ENCODE data around the gene CLINT1. TPM values are rescaled to one million over a fixed set of nuclear protein-coding genes. Genes with fewer than 3 reads are reported as not detected.

Gene CLINT1
- total and polyA plus RNA-seq, 2 experiments from 2014 or later = 71.7 to 101 TPM

DNA sequence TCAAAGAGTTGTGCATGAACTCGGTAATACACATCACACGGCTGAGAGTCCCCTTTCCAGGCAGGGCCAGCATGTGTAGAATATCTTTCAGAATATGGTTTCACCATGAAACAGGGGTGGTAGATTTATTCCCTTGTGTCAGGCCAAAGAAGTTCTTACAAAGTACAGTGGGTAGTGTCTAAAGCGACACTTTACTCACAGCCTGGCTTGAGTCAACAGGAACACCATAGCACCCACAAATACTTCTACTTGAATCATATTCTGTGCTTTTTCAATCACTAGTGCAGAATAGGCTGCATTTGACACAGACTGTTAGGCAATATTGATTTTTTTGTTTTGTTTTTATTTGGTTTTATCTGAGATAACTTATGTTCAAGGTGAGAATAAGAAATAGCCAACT lies 102.8 kb downstream of the CLINT1 start:
- no peaks in the 10 kb centered on the region for H3K27me3 ChIP-seq (ENCODE audit: insufficient read depth)
- H3K79me2 ChIP-seq (replicated peaks; ENCODE audit: insufficient read depth) = no peaks in the 10 kb centered on the region
- H3F3A ChIP-seq (replicated peaks; ENCODE audit: low read depth) = no peaks in the 10 kb centered on the region
- no peak overlapping the region for H3K27ac ChIP-seq (ENCODE audit: low read depth)
- peaks cover 2% of the 10 kb centered on the region for H3K27me3 Mint-ChIP-seq (ENCODE audit: insufficient read depth, low read depth, poor library complexity)
- H3K4me2 ChIP-seq = no peak overlapping the region
- H3K9me3 Mint-ChIP-seq = no peaks in the 10 kb centered on the region; the same call in 2 of the 3 replicates
- no peaks in the 10 kb centered on the region for H3K4me1 ChIP-seq (ENCODE audit: insufficient read depth)
- no peak overlapping the region for H2AFZ ChIP-seq
- H4K20me1 ChIP-seq (replicated peaks; ENCODE audit: insufficient read depth) = no peaks in the 10 kb centered on the region; the same call in 1 of the 2 replicates
- no peaks in the 10 kb centered on the region for H3K4me1 Mint-ChIP-seq
- no peak for ATAC-seq
- no peaks in the 10 kb centered on the region for H3K9me2 ChIP-seq (ENCODE audit: insufficient read depth)
- no peak overlapping the region for H3K27ac Mint-ChIP-seq
- no peaks in the 10 kb centered on the region; the same call in 2 of the 3 replicates for H3K36me3 Mint-ChIP-seq (ENCODE audit: low read depth)
- no peak overlapping the region for H3K4me3 ChIP-seq
- H3K36me3 ChIP-seq (ENCODE audit: insufficient read depth) = no peaks in the 10 kb centered on the region; the same call in 1 of the 2 replicates
- H3K4me3 Mint-ChIP-seq = no peak overlapping the region
- TF ChIP-seq REST (IDR thresholded peaks at IDR 0.05; ENCODE audit: unreplicated experiment) (no peak), CREB1 (CRISPR knock-in tag; IDR thresholded peaks at IDR 0.05; ENCODE audit: low read depth) (no peak), EZH2 (IDR thresholded peaks at IDR 0.05; ENCODE audit: low read depth, unreplicated experiment) (no peak), ZNF114 (CRISPR knock-in tag; IDR thresholded peaks at IDR 0.05) (no peak), CTCF (conservative IDR thresholded peaks at IDR 0.05; ENCODE audit: low read depth in 2 of 2) (no peak), NANOG (IDR thresholded peaks at IDR 0.05; ENCODE audit: borderline replicate concordance) (no peak), STAT1 (IDR thresholded peaks at IDR 0.05; ENCODE audit: unreplicated experiment) (no peak), ZNF331 (CRISPR knock-in tag; IDR thresholded peaks at IDR 0.05; ENCODE audit: low read depth) (no peak), POLR2AphosphoS5 (IDR thresholded peaks at IDR 0.05; ENCODE audit: low read depth) (no peak)
- TF ChIP-seq, protein P1, sequence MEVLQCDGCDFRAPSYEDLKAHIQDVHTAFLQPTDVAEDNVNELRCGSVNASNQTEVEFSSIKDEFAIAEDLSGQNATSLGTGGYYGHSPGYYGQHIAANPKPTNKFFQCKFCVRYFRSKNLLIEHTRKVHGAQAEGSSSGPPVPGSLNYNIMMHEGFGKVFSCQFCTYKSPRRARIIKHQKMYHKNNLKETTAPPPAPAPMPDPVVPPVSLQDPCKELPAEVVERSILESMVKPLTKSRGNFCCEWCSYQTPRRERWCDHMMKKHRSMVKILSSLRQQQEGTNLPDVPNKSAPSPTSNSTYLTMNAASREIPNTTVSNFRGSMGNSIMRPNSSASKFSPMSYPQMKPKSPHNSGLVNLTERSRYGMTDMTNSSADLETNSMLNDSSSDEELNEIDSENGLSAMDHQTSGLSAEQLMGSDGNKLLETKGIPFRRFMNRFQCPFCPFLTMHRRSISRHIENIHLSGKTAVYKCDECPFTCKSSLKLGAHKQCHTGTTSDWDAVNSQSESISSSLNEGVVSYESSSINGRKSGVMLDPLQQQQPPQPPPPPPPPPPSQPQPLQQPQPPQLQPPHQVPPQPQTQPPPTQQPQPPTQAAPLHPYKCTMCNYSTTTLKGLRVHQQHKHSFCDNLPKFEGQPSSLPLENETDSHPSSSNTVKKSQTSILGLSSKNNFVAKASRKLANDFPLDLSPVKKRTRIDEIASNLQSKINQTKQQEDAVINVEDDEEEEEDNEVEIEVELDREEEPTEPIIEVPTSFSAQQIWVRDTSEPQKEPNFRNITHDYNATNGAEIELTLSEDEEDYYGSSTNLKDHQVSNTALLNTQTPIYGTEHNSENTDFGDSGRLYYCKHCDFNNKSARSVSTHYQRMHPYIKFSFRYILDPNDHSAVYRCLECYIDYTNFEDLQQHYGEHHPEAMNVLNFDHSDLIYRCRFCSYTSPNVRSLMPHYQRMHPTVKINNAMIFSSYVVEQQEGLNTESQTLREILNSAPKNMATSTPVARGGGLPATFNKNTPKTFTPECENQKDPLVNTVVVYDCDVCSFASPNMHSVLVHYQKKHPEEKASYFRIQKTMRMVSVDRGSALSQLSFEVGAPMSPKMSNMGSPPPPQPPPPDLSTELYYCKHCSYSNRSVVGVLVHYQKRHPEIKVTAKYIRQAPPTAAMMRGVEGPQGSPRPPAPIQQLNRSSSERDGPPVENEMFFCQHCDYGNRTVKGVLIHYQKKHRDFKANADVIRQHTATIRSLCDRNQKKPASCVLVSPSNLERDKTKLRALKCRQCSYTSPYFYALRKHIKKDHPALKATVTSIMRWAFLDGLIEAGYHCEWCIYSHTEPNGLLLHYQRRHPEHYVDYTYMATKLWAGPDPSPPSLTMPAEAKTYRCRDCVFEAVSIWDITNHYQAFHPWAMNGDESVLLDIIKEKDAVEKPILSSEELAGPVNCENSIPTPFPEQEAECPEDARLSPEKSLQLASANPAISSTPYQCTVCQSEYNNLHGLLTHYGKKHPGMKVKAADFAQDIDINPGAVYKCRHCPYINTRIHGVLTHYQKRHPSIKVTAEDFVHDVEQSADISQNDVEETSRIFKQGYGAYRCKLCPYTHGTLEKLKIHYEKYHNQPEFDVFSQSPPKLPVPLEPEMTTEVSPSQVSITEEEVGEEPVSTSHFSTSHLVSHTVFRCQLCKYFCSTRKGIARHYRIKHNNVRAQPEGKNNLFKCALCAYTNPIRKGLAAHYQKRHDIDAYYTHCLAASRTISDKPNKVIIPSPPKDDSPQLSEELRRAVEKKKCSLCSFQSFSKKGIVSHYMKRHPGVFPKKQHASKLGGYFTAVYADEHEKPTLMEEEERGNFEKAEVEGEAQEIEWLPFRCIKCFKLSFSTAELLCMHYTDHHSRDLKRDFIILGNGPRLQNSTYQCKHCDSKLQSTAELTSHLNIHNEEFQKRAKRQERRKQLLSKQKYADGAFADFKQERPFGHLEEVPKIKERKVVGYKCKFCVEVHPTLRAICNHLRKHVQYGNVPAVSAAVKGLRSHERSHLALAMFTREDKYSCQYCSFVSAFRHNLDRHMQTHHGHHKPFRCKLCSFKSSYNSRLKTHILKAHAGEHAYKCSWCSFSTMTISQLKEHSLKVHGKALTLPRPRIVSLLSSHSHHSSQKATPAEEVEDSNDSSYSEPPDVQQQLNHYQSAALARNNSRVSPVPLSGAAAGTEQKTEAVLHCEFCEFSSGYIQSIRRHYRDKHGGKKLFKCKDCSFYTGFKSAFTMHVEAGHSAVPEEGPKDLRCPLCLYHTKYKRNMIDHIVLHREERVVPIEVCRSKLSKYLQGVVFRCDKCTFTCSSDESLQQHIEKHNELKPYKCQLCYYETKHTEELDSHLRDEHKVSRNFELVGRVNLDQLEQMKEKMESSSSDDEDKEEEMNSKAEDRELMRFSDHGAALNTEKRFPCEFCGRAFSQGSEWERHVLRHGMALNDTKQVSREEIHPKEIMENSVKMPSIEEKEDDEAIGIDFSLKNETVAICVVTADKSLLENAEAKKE (CRISPR knock-in tag; IDR thresholded peaks at IDR 0.05) = no peak
- TF ChIP-seq, protein P2, sequence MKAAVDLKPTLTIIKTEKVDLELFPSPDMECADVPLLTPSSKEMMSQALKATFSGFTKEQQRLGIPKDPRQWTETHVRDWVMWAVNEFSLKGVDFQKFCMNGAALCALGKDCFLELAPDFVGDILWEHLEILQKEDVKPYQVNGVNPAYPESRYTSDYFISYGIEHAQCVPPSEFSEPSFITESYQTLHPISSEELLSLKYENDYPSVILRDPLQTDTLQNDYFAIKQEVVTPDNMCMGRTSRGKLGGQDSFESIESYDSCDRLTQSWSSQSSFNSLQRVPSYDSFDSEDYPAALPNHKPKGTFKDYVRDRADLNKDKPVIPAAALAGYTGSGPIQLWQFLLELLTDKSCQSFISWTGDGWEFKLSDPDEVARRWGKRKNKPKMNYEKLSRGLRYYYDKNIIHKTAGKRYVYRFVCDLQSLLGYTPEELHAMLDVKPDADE (IDR thresholded peaks at IDR 0.05) = no peak
- DNase-seq (ENCODE audit: low spot score) = no peak
